ENCODE measurements around the gene SLC12A5. TPM values are rescaled to one million over a fixed set of nuclear protein-coding genes. Genes with fewer than 3 reads are reported as not detected.

The SLC12A5 gene
- total and polyA plus RNA-seq, 2 of the 4 experiments (the other 2 are of a cell fraction), result 2.2 TPM; not detected in 1

- H3K27ac ChIP-seq (ENCODE audit: insufficient read depth, low read length), result no peak overlapping the region
- no peak overlapping the region for H2BK15ac ChIP-seq (ENCODE audit: low read depth, low read length)
- no peak overlapping the region for H2BK5ac ChIP-seq (ENCODE audit: low read depth, low read length, poor library complexity, severe bottlenecking)
- no peak overlapping the region for H3K9ac ChIP-seq (ENCODE audit: low read depth, low read length)
- no peak overlapping the region for H4K91ac ChIP-seq (ENCODE audit: insufficient read depth, low read depth, low read length)
- H2AK5ac ChIP-seq (ENCODE audit: low read depth, low read length), result no peak overlapping the region
- H2AK9ac ChIP-seq (replicated peaks; ENCODE audit: low read depth, low read length, poor library complexity), result no peak overlapping the region
- WGBS, 2 experiments (ENCODE audit: extremely low coverage in 2 of 2, insufficient read length in 1 of 2), result no CpG with 5 or more reads among the region's 8 CpGs
- no TSS peak for BruUV-seq (replicated peaks)
- no peaks in the 10 kb centered on the region for H3K4me1 ChIP-seq (ENCODE audit: control insufficient read depth, insufficient read depth, low read length)
- 0 out of 2 replicates have a peak, but pooled peaks cover 3% of the 10 kb centered on the region for H4K20me1 ChIP-seq (ENCODE audit: insufficient read depth, low read length)
- no peak overlapping the region for H2BK120ac ChIP-seq (ENCODE audit: low read depth, low read length)
- H3K56ac ChIP-seq (ENCODE audit: extremely low read depth, insufficient read depth, low read length), result no peak overlapping the region
- DNase-seq (no peak), ATAC-seq (ENCODE audit: low read depth) (no peak)
- no peaks in the 10 kb centered on the region for H3K9me3 ChIP-seq (ENCODE audit: control insufficient read depth, insufficient read depth, low read length)
- H3K4ac ChIP-seq (ENCODE audit: low read depth, low read length), result no peak overlapping the region
- no peak overlapping the region for H3K4me2 ChIP-seq (ENCODE audit: low read depth, low read length)
- intact Hi-C loops (cut with micrococcal nuclease) (no loop called here), in situ Hi-C loops (cut with MboI; ENCODE audit: low sequenced_read_pairs) (no loop called here), dilution Hi-C loops (cut with HindIII; ENCODE audit: low sequenced_read_pairs, unreplicated experiment) (no loop called here)
- no peaks in the 10 kb centered on the region for H3K79me1 ChIP-seq (ENCODE audit: low read depth in 1 of 2, low read length in 2 of 2)
- H3K4me3 ChIP-seq (ENCODE audit: insufficient read depth, low read depth, low read length), result no peak overlapping the region
- POLR2A ChIA-PET (ENCODE audit: unreplicated experiment), result no interaction called here
- H2AFZ ChIP-seq (replicated peaks; ENCODE audit: low read length, poor library complexity), result peak overlapping the region; percentile 14
- no peak overlapping the region for H3K18ac ChIP-seq (ENCODE audit: low read depth, low read length)
- H4K8ac ChIP-seq (ENCODE audit: low read depth in 2 of 2, low read length in 2 of 2), result no peak overlapping the region
- no peak overlapping the region for H2BK20ac ChIP-seq (ENCODE audit: low read depth, low read length)
- no peak overlapping the region for H4K5ac ChIP-seq (ENCODE audit: low read depth, low read length)
- TF ChIP-seq MAFK (IDR thresholded peaks at IDR 0.05; ENCODE audit: low read depth, low read length) (no peak), USF2 (IDR thresholded peaks at IDR 0.05; ENCODE audit: low read depth, low read length) (no peak), CTCF (conservative IDR thresholded peaks at IDR 0.05; ENCODE audit: low read depth, low read length) (no peak), RAD21 (IDR thresholded peaks at IDR 0.05; ENCODE audit: low read length) (no peak)
- no peak overlapping the region for H3K23ac ChIP-seq (ENCODE audit: low read depth, low read length)
- no peak overlapping the region for H3K14ac ChIP-seq (replicated peaks; ENCODE audit: low read depth, low read length)
- H3K36me3 ChIP-seq (ENCODE audit: control insufficient read depth, insufficient read depth, low read length), result no peaks in the 10 kb centered on the region
- peaks cover 18% of the 10 kb centered on the region for H3K27me3 ChIP-seq (ENCODE audit: control insufficient read depth, insufficient read depth, low read length)
- CTCF ChIA-PET, result no interaction called here
- H3K9me1 ChIP-seq (ENCODE audit: insufficient read depth, low read length), result no peaks in the 10 kb centered on the region
Measured at GRCh38 chr20:46047821-46048220, 18.8 kb downstream of the SLC12A5 start.
